GM21528 (cell line): ENCODE measurements around the gene KRT3.
"Not testable (repeated sequence)": the region's sequence is repeated elsewhere in the genome, so short reads cannot be mapped to it uniquely, and the experiment has no call there.

Experiments used
- ATAC-seq: cut with Tn5 transposase; IDR thresholded peaks from one replicate; pipeline ENCODE4 v1.9.1; 2021; ENCODE audit warnings: mild to moderate bottlenecking, moderate library complexity; ENCODE audit not compliant: unreplicated experiment, low FRiP score

Gene KRT3

DNA sequence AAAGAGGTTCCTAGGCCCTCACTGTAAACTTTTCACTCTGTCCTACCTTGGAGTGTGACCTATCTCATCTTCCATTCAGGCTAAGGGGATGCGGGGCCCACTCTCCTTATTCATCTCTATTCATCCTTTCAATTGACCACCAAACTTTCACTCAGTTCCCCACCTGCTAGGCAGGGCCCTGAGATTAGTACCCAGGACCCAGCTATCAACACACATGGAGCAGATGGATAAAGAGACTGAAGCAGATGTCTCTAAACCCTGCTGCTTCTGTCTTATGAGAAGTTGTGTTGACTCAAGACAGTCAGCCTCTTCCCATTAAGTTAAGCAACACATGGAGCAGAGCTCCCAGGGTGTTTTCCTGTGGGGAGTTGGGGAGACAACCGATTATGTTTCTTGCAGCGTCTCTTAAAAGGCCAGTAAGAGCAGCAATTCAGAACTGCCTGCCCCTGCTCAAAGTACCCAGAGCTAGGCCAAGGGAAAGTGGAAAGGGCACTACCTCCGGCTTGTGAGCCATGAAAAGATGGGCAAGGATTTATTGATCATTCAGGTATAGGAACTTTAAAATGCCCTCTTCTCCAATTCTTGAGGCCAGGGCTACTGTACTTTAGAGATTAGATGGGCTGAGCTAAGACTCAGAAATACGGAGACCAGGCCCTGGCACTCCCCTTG, 29.4 kb downstream of the KRT3 start:
- ATAC-seq, result no peak

GRCh38 chr12:52765702-52766101, 30.2 kb downstream of the KRT3 start:
- ATAC-seq, result no peak

DNA sequence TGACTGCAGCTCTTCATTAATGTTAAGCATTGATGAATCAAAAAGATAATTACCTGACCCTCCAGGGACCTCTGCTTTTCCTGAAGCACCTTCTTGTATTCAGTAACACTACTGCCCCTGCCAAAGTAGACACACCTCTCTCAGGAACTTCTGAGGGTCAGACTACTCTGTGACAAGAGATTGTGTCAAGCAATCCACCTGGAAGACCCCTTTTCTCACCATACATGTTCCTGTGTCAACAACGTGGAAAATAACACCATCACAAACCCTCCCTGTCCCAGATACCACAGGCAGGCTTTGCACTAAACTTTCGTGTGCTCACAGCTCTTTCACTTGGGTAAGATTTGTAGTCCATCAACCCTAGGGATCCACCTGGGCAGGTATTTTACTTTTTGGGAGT, 31.9 kb downstream of the KRT3 start:
- no peak for ATAC-seq

DNA sequence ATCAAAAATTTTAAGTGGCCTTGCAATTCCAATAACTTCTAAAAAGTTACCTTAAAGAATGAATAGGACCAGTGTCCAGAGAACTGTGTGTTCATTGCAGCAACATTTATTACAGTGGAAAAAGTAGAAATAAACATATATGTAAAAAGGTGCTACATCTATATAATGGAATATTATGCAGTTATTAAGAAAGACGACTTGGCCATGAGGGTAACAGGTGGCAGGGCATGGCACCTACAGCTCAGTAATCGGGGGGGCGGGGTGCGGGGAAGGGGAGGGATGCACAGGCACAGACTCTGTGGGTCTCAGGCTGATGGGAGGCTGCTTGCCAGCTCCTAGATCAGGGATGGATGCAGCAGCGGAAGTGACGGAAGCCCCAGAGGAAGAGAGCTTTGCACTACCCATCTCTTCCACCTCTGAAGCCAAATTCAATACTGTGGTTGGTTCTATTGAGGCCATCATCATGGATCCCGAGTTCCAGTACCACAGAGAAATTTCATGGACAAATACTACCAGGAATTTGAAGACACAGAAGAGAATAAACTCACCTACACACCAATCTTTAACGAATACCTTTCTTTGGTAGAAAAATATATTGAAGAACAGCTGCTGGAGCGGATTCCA, 32.8 kb downstream of the KRT3 start:
- no peak for ATAC-seq

- ATAC-seq, result no peak
These were observed 34.1 kb downstream of the KRT3 start for GRCh38 chr12:52761802-52762201.

DNA sequence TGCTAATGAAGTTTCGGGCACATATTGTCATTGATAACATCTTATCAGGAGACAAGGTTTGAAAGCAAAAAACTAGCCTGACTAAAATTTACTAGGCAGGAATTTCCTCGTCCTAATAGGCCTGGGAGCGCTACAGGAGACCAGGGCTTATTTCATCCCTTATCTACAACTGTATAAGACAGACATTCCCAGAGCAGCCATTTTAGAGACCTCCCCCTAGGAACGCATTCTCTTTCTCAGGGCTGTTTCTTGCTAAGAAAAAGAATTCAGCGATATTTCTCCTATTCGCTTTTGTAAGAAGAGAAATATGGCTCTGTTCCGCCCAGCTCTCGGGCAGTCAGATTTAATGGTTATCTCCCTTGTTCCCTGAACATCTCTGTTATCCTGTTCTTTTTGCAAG, 34.7 kb downstream of the KRT3 start:
- ATAC-seq, result not testable (repeated sequence)

- ATAC-seq, result no peak
These were observed 35.3 kb downstream of the KRT3 start for GRCh38 chr12:52760623-52761022.

DNA sequence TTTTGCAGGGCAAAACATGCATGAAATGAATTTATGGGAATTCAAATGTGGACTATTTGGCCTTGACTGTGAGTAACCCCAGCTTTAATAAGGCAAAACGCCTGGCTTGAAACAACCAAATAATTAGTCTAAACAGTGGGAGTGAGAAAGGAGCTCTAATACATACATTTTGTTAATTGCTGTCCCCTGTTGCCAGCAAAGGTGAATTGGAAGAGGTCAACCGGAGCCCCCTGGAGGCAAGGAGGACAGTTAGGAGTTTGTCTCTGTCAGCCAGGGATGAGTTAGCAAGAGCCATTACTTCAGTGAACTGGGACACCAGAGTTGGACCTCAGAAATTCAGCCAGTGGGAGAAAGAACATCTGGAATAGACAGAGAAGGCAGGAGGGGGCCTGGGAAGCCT, 36.2 kb downstream of the KRT3 start:
- no peak for ATAC-seq

DNA sequence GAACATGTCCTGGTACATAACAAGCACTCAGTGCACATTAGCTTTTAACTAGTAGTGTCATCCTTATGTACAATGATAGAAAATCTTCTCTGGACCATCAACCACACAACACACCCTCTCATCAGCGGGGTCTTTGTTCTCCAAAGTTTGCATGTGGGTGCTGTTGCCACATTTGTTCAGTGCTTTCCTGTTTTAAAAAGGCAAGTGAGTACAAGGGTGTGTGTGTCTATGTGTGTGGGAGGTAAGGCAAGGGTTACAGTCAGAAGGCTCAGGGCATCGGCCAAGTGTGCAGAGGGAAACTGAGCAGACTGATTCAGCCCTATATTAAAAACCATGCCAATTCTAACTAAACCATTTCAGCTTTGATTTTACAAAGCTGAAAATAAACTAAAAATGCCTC, 36.7 kb downstream of the KRT3 start:
- no peak for ATAC-seq

GRCh38 chr12:52757449-52758176, 38.3 kb downstream of the KRT3 start:
- no peak for ATAC-seq

GRCh38 chr12:52756281-52756960, 39.5 kb downstream of the KRT3 start:
- no peak for ATAC-seq

DNA sequence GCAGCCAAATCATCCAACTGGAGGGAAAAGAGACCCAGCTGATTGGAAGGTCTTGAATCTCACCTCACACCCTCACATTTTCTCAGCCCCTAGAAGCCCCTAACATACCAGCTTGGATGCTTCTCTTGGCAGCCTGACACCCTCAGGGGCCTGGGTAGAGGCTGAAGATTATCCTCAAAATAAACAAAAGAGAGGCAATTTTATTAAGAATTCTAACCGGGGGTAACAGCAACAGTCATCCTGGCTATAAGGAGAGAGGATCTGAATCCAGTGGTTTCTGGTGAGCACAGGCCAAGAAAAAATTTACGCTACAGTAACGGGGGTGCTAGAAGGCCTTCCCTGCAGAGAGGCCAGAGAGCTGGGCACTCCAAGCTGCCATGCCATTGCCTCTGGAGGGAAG, 40.4 kb downstream of the KRT3 start:
- ATAC-seq, result no peak

GRCh38 chr12:52754135-52754534, 41.8 kb downstream of the KRT3 start:
- ATAC-seq, result no peak

DNA sequence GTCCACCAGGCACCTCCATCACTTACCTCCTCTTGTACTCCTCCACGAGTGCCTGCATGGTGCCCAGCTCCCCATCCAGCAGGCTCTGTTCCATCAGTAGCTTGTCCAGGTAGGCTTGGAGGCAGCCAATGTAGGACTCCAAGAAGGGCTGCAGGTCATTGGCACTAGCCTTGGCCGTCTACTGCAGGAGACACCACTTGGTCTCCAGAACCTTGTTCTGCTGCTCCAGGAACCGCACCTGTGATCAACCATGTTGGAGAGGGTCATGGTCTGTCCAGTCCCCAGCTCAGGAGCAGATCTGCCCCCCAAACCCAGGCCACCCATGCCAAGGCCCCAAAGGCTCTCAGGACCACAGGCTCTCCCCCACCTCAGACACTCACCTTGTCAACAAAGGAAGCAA, 42.6 kb downstream of the KRT3 start:
- no peak for ATAC-seq

- no peak for ATAC-seq
These were observed 43.4 kb downstream of the KRT3 start for GRCh38 chr12:52752516-52752915.

DNA sequence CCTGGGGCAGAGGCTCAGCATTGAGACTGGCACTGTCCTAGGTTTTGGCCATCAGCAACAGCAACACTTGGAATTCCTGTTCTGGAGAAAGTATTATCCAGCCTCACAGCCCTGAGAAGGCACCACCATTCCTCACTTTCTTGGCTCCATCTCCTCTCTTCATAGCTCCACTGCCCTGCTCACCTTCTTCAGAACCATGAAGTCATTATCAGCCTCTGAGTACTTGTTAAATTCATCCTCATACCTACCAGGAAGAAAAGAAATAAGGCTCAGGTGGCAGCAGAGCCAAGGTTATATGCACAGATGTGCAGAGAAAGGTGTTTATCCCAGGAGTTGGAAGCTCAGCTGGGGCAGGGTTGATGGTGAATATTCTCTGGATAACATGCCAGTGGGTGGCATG, 44.1 kb downstream of the KRT3 start:
- ATAC-seq, result no peak

DNA sequence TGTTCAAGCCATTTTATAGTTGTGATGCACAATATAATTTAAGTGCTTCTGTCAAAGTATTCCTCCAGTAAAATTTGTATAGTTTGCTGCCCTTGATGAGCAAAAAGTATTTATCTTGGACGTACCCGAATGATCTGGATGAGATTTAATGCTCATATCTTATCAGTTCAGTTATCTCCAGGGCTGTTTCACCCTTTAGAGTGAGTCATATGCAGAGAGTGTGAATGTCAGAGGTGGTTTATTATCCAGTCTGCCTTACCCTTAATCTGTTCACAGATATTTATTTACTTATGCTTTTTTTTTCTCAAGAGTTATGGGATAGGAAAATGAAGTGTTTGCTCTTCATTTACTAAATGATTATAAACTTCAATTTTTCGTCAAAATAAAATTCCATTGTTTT, 45.4 kb downstream of the KRT3 start:
- not testable (repeated sequence) for ATAC-seq

GRCh38 chr12:52749827-52750226, 46.1 kb downstream of the KRT3 start:
- no peak for ATAC-seq

DNA sequence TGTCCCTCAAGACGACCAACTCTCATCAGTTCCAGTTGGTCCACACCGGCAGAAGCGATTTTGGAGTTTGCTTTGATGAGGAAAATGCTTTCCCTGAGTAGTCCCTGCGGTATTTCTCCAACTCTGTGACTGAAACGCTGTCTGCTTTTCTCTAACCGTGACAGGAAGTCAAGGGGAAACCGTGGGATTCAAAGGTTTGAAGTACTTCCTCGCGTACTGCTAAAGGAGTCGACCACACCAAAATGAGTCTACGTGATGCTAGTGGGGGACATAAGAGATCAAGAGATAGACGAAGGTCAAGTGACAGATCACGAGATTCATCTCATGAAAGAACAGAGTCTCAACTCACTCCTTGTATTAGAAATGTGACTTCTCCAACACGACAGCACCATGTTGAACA, 47.3 kb downstream of the KRT3 start:
- no peak for ATAC-seq

GRCh38 chr12:52745554-52745953, 50.4 kb downstream of the KRT3 start:
- ATAC-seq, result no peak

DNA sequence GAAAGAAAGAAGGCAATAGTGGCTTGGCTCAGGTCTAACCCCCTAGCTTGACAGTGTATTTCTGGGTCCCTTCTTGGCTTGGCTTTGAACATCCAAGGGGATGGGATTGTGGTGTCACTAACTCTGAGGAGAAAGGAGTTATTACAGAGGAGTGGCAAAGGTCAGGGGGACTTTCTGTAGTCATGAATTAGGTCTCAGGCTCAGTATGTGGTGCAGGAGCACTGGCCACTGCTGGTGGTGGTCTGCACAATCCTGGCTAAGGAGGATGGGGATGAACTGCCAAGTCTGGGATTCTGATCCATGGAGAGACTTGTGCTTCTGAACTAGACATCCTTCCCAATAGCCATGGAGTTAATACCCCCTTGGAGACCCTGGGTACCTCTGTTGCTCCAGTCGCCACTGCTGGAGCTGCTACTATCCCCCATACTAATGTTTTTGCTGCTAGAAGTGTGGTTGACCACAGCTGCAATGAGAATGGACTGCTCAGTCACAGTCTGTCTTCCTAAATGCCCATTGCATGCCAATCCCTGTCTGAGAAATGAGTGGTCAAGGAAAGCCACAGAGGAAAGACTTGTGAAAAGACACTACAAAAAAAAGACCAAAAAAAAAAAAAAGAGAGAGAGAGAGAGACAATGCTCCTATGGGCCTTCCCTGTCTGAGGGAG, 51.3 kb downstream of the KRT3 start:
- ATAC-seq, result no peak
